Activated T-helper 17 cell treated with anti-CD3 and anti-CD28 coated beads, Interleukin-2, amount 50 U/mL, for 72 hours (primary cell): ENCODE data around the gene PRTG. TPM values are rescaled to one million over a fixed set of nuclear protein-coding genes. Genes with fewer than 3 reads are reported as not detected.
A peak's percentile ranks its signal among the peaks of the same experiment; 100 is the strongest.
"Not testable (repeated sequence)": the region's sequence is repeated elsewhere in the genome, so short reads cannot be mapped to it uniquely, and the experiment has no call there.

Source experiments
- ATAC-seq: fragments of 150-1000 bp; cut with Tn5 transposase; replicated peaks from 2 replicates; pipeline ENCODE4 v1.10.0; 2021; ENCODE audit warnings: mild to moderate bottlenecking, moderate library complexity
- H3K27ac Mint-ChIP-seq: one replicate; pipeline ENCODE4 v1.8.0; 2022; ENCODE audit warnings: mixed read lengths
- H3K27me3 Mint-ChIP-seq: one replicate; pipeline ENCODE4 v1.8.0; 2022; ENCODE audit warnings: mixed read lengths
- H3K36me3 Mint-ChIP-seq: one replicate; pipeline ENCODE4 v1.8.0; 2022; ENCODE audit warnings: low read depth, mild to moderate bottlenecking, mixed read lengths
- H3K4me1 Mint-ChIP-seq: one replicate; pipeline ENCODE4 v1.8.0; 2022; ENCODE audit warnings: mixed read lengths
- H3K4me3 Mint-ChIP-seq: one replicate; pipeline ENCODE4 v1.8.0; 2022; ENCODE audit warnings: mild to moderate bottlenecking, mixed read lengths
- H3K9me3 Mint-ChIP-seq: one replicate; pipeline ENCODE4 v1.8.0; 2022; ENCODE audit warnings: mixed read lengths
- total RNA-seq, 2 donors: library from RNA; stranded (reverse); gene quantifications; one replicate each; pipeline ENCODE4 v1.2.3, GENCODE V29; 2022

Gene PRTG
- total RNA-seq, 2 donors from 2014 or later = not detected

DNA sequence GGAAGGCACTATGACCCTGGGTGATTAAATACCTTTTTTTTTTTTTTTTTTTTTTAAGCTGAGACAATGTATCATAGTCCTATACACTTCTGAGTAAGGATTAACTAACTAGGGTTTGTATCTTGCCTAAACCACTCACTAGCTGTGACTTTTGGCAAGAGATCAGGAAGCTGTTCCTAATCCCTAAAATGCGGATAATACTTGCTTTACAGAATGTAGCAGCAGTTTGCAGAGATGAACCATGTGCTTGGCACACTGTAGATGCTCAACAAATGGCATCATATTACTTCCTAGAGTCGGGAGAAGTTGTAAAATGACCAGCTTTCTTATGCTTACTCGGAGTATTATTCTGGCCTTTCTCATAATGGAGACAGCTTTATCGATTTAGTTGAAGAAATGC is 129.2 kb downstream of the PRTG start:
- Mint-ChIP-seq H3K9me3 (no peaks in the 10 kb centered on the region), H3K27ac (no peak overlapping the region), H3K27me3 (peaks cover 40% of the 10 kb centered on the region), H3K4me1 (no peaks in the 10 kb centered on the region), H3K36me3 (no peaks in the 10 kb centered on the region), H3K4me3 (no peak overlapping the region)
- no peak for ATAC-seq

DNA sequence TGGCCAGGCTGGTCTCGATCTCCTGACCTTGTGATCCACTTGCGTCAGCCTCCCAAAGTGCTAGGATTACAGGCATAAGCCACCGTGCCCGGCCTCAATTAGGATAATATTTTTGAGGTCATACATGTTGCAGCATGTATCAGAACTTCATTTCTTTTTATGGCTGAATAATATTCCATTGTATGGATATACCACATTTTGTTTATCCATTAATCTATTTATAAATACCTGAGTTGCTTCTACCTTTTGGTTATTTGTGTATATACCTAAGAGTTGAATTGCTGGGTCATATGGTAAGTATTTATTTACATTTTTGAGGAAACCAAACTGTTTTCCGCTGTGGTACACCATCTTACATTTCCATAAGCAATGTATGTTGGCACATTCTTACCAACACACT is 136.7 kb downstream of the PRTG start:
- Mint-ChIP-seq H3K27ac (no peak overlapping the region), H3K9me3 (no peaks in the 10 kb centered on the region), H3K4me3 (no peak overlapping the region), H3K4me1 (no peaks in the 10 kb centered on the region), H3K36me3 (no peaks in the 10 kb centered on the region), H3K27me3 (peaks cover 3% of the 10 kb centered on the region)
- ATAC-seq = no peak

DNA sequence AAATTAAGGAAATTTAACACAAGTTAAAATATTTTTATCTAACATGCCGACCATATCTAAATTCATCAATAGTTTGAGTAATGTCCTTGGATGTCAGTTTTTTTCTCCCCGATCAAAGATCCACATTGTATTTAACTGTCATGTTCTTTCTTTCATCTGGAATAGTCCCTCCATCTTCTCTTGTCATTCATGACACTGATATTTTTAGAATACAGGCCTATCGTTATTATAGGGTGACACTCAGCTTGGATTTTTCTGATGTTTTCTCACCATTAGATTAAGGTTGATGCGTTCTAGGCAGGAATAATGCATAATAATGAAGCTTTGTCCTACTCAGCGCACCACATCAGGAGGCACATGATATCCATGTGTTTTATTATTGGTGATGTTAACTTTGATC is 141.6 kb downstream of the PRTG start:
- no peaks in the 10 kb centered on the region for H3K36me3 Mint-ChIP-seq
- no peaks in the 10 kb centered on the region for H3K4me1 Mint-ChIP-seq
- H3K27me3 Mint-ChIP-seq = peaks cover 12% of the 10 kb centered on the region
- no peak for ATAC-seq
- H3K27ac Mint-ChIP-seq = no peak overlapping the region
- H3K9me3 Mint-ChIP-seq = no peaks in the 10 kb centered on the region
- no peak overlapping the region for H3K4me3 Mint-ChIP-seq

DNA sequence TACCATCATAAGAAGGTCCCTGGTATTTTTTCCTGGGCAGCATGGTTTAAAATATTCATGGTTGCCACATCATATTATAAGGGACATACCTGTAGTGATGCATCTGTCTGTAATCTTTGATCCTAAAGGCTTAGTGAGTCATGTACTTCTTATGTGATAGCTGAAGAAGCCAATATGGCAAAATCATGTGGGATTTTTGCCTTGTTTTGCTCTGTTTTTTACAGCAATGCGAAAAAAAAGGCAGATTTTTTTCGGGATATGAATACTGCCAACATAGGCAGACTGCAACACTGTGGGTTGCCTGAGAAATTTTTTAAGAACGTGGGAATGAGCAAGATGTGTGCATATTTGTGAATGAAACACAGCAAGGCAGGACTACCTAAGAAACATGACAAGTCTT is 143.5 kb downstream of the PRTG start:
- H3K36me3 Mint-ChIP-seq = no peaks in the 10 kb centered on the region
- no peak overlapping the region for H3K4me3 Mint-ChIP-seq
- ATAC-seq = no peak
- H3K27ac Mint-ChIP-seq = no peak overlapping the region
- H3K9me3 Mint-ChIP-seq = no peaks in the 10 kb centered on the region
- H3K27me3 Mint-ChIP-seq = peaks cover 20% of the 10 kb centered on the region
- no peaks in the 10 kb centered on the region for H3K4me1 Mint-ChIP-seq

DNA sequence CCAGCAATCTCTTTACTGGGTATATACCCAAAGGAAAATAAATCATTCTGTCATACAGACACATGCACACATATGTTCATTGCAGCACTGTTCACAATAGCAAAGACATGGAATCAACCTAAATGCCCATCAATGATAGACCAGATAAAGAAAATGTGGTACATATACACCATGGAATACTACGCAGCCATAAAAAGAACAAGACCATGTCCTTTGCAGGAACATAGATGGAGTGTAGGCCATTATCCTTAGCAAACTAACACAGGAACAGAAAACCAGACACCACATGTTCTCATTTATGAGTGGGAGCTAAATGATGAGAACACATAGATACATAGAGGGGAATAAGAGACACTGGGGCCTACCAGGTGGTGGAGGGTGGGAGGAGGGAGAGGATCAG is 149.9 kb downstream of the PRTG start:
- H3K27me3 Mint-ChIP-seq = peaks cover 24% of the 10 kb centered on the region
- not testable (repeated sequence) for H3K4me3 Mint-ChIP-seq, H3K9me3 Mint-ChIP-seq, H3K4me1 Mint-ChIP-seq, H3K27ac Mint-ChIP-seq, H3K36me3 Mint-ChIP-seq, ATAC-seq

DNA sequence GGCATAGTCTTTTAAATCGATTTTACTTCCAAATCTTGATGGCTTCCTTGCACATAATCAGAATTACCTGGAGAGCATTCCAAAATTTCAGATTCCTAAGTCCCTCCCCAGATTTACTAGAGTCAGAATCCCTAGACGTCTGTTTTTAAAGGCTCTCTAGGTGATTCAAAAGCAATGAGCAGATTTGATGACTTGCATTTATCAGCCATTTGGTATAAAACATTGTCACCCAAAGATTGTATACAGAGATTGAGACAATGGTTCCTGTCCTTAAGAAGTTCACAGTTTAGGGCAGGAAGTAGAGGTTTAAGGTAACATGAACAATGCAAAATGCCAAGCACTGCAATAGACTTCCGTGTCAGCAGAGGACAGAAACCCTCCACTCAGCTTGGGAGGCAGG is 152.2 kb downstream of the PRTG start:
- H3K27ac Mint-ChIP-seq = no peak overlapping the region

DNA sequence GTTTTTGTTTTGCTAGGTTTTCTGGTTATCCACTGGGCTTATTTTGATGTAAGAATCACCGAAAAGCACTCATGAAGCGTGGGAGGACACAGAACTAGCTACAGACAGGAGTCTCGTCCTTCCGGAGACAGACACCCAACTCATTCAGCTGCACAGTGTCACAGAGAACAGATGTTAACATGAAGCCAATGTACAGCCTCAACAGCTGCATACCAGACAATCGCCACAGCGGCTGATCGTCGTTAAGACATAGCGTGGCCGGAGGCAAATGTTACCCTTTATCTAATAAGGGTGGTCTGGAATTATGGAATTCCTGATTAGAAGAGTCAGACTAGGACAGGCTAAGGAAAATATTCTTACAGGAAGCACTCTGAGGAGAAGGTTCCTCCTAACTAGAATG is 153.7 kb downstream of the PRTG start:
- no peaks in the 10 kb centered on the region for H3K4me1 Mint-ChIP-seq
- no peaks in the 10 kb centered on the region for H3K9me3 Mint-ChIP-seq
- H3K27ac Mint-ChIP-seq = no peak overlapping the region
- peaks cover 4% of the 10 kb centered on the region for H3K36me3 Mint-ChIP-seq
- H3K27me3 Mint-ChIP-seq = peaks cover 18% of the 10 kb centered on the region
- ATAC-seq = no peak
- H3K4me3 Mint-ChIP-seq = peak overlapping the region; percentile 61

More for the DNA sequence above, 152.2 kb downstream of the PRTG start:
- H3K36me3 Mint-ChIP-seq = peaks cover 4% of the 10 kb centered on the region
- H3K27me3 Mint-ChIP-seq = peaks cover 20% of the 10 kb centered on the region
- no peaks in the 10 kb centered on the region for H3K9me3 Mint-ChIP-seq
- no peaks in the 10 kb centered on the region for H3K4me1 Mint-ChIP-seq
- H3K4me3 Mint-ChIP-seq = no peak overlapping the region
- no peak for ATAC-seq

DNA sequence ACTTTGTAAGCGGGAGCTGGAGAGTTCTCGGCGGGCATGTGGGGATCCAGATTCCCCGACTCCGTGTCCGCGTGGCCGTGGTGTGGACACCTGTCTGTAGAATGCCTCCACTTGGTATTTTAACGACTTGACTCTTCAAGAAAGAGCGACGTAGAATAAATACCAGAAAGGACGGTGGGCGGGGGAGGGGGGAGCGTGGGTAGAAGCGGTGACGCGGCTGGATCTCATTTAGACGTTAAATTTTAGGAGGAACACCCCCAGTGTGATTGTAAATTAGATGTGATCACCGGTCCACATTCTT is 154.2 kb downstream of the PRTG start:
- no peak overlapping the region for H3K27ac Mint-ChIP-seq
- H3K4me1 Mint-ChIP-seq = no peaks in the 10 kb centered on the region
- H3K27me3 Mint-ChIP-seq = peaks cover 21% of the 10 kb centered on the region
- ATAC-seq = no peak
- no peaks in the 10 kb centered on the region for H3K9me3 Mint-ChIP-seq
- H3K4me3 Mint-ChIP-seq = peak overlapping the region; percentile 61
- H3K36me3 Mint-ChIP-seq = peaks cover 4% of the 10 kb centered on the region

DNA sequence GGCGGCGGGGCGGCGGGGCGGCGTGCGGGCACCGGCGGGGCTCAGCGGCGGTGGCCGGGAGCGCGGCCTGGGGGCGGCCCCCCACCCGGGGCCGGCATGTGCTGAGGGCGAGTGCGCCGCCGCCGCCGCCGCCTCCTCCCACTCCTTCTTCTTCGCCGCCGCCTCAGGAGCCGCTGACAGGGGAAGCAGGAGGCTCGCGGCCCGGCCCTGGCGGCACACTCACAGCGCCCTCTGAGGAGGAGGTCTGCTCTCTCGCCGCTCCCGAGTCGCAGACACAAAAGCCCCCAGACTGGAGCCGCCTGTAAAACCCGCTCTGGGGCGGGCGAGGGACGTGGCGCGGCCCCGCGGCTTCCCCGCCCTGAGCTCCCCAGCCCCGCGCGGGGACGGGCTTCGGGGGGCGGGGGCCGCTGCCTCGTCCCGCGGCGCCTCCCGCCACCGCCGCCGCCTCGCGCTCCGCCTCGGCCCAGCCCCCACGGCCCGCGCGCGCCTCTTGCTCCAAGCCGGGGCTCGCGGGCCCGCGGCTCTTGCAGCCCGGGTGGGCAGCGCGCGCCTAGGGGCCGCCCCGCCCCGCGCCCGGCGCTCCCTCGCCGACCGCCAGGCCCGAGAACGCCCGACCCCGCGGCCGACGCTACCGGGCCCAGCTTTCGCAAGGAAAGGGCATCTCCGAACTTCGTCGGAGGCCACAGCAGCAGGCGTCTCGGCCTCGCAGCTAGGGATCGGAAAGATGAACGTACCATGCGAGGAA is 154.7 kb downstream of the PRTG start, which contains the start of gene PYGO1:
TSS of gene PYGO1 (minus strand) at position 276 of the 745 bp plus-strand sequence. CDS start 462 bp downstream, outside the sequence.
- Mint-ChIP-seq H3K27ac (no peak within 1 kb of the TSS), H3K4me1 (no peaks in the 10 kb centered on the region)
- peak; percentile 74 for ATAC-seq

DNA sequence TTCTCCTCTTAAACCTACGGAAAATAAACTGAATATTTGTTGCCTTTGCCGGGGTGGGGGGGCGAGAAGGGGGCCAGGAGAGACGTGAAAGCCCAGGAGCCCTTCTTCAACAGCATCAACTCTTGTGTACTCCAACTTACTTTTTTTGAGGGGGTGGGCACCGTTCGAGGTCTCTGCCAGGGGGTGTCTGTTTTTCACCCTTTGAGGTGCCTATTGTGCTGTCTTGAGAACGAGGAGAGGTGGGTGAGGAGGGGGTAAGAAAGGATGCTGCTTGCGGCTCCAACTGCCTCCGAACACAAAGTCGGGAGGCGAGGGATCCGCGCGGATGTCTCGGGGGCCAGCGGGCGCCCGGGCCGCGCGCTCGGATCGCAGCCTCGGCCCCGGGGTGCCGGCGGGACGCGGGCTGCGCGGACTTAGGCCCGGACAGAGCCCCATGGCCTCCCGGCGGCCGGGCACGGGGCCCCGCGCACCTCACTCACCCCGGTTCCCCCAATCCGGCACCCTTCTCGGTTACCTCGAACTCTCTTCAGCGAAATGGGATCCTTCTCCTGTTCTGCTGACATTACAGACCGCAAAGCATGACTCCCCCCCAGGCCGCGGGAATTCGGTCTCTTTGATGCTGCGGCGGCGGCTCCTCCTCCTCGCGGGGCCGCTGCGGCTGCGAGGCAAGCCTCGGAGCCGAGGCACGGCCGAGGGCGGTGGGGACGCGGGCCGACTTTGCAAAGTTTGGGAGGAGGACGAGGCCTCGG is 155.5 kb downstream of the PRTG start:
- H3K4me1 Mint-ChIP-seq = no peaks in the 10 kb centered on the region
- no peaks in the 10 kb centered on the region for H3K9me3 Mint-ChIP-seq
- peaks cover 34% of the 10 kb centered on the region for H3K27me3 Mint-ChIP-seq
- peaks cover 4% of the 10 kb centered on the region for H3K36me3 Mint-ChIP-seq
- no peak overlapping the region for H3K4me3 Mint-ChIP-seq
- peak; percentile 18 for ATAC-seq
- H3K27ac Mint-ChIP-seq = no peak overlapping the region

More for the DNA sequence above, 154.7 kb downstream of the PRTG start, which contains the start of gene PYGO1:
- peaks cover 26% of the 10 kb centered on the region for H3K27me3 Mint-ChIP-seq
- H3K4me3 Mint-ChIP-seq = peak within 1 kb of the TSS; percentile 61
- H3K9me3 Mint-ChIP-seq = no peaks in the 10 kb centered on the region
- H3K36me3 Mint-ChIP-seq = peaks cover 4% of the 10 kb centered on the region

DNA sequence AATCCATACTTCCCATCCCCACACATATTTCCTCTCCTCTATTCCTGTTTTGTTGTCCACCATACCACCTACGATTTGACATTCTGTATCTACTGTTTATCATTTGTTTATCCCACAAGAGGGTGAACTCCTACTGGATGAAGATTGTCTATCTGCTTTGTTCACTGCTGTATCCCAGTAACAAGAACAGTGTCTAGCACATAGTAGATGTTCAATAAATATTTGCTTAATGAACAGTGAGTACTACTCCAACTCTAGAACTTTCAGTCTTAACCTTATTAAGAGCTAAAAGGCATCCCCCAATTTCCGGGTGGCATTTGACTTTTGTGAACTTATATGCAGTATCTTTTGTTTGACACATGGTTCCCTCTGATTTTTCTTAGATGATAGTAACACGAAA is 156.1 kb downstream of the PRTG start:
- H3K4me3 Mint-ChIP-seq = no peak overlapping the region
- H3K4me1 Mint-ChIP-seq = no peaks in the 10 kb centered on the region
- H3K27ac Mint-ChIP-seq = no peak overlapping the region
- ATAC-seq = no peak
- H3K36me3 Mint-ChIP-seq = peaks cover 4% of the 10 kb centered on the region
- H3K27me3 Mint-ChIP-seq = peaks cover 36% of the 10 kb centered on the region
- no peaks in the 10 kb centered on the region for H3K9me3 Mint-ChIP-seq

DNA sequence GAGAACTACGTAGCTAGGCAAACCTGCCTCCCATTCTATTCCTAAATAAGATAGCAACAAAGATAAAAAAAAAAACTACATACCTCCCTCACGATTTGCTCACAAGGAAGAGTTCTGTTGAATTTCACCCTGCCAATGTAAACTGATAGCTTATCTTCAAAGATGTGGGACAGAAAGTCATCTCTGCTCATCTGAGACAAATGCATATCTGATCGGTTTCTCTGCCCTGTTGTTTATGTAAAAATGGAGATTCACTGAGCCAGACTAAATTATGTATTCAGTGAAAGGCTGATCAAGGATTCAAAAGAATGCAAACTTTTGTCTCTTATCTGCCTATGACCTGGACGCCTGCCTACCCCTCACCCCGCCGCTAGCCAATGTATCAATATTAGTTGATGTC is 166.0 kb downstream of the PRTG start:
- no peak overlapping the region for H3K4me3 Mint-ChIP-seq
- no peaks in the 10 kb centered on the region for H3K4me1 Mint-ChIP-seq
- H3K27me3 Mint-ChIP-seq = peaks cover 20% of the 10 kb centered on the region
- ATAC-seq = no peak
- no peaks in the 10 kb centered on the region for H3K9me3 Mint-ChIP-seq
- no peak overlapping the region for H3K27ac Mint-ChIP-seq
- no peaks in the 10 kb centered on the region for H3K36me3 Mint-ChIP-seq

DNA sequence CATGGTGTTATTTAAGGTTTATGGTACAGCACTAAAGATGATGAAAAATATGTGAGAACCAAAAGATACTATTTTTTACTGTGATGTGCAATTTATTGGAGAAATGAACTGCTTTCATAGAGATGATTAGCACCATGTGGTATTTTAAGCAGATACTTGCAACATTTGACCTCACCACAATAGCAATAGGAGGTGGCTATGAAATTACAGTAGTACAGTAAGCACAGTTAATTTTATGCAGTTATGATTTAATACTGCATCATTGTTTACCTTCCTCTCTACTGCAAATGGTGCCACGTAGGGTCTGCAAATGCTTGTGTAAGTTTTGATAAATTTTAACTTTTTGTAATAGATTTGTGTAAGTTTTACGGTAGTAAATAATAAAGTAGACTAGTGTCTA is 168.9 kb downstream of the PRTG start:
- H3K36me3 Mint-ChIP-seq = no peaks in the 10 kb centered on the region
- ATAC-seq = no peak
- H3K4me1 Mint-ChIP-seq = no peaks in the 10 kb centered on the region
- no peak overlapping the region for H3K4me3 Mint-ChIP-seq
- H3K9me3 Mint-ChIP-seq = peaks cover 4% of the 10 kb centered on the region
- peaks cover 18% of the 10 kb centered on the region for H3K27me3 Mint-ChIP-seq
- H3K27ac Mint-ChIP-seq = no peak overlapping the region

DNA sequence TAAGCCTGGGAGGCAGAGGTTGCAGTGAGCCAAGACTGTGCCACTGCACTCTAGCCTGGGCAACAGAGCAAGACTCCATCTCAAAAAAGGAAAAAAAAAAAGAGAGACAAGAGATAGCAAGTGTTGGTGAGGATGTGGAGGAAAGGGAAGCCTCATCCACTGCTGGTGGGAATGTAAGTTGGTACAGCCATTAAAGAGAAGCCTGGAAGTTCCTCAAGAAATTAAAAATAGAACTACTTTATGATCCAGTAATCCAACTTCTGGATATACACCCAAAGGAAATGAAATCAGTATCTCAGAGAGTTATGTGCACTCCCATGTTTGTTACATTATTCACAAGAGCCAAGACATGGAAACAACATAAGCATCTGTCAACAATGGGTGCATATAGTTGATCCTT is 169.7 kb downstream of the PRTG start:
- Mint-ChIP-seq H3K9me3 (peaks cover 4% of the 10 kb centered on the region), H3K27me3 (peaks cover 18% of the 10 kb centered on the region), H3K27ac (no peak overlapping the region), H3K36me3 (no peaks in the 10 kb centered on the region), H3K4me3 (no peak overlapping the region), H3K4me1 (no peaks in the 10 kb centered on the region)
- no peak for ATAC-seq
